Measurements from ENCODE around the gene RPP30. TPM values are rescaled to one million over a fixed set of nuclear protein-coding genes. Genes with fewer than 3 reads are reported as not detected.

Gene RPP30
- total and polyA plus RNA-seq, 4 donors: 11.2 to 22.6 (median 13.0) TPM

GRCh38 chr10:90888387-90888786 lies 16.6 kb downstream of the RPP30 start:
- TF ChIP-seq ZBTB33 (IDR thresholded peaks at IDR 0.05) (no peak), FOXA2 (IDR thresholded peaks at IDR 0.05) (no peak), HNF4A (conservative IDR thresholded peaks at IDR 0.05) (no peak), JUND (IDR thresholded peaks at IDR 0.05) (no peak), HNF4G (IDR thresholded peaks at IDR 0.05) (no peak), YY1 (IDR thresholded peaks at IDR 0.05) (no peak), RAD21 (IDR thresholded peaks at IDR 0.05) (no peak), GABPA (IDR thresholded peaks at IDR 0.05 in 1 of 2, conservative IDR thresholded peaks at IDR 0.05 in 1 of 2) (no peak), FOXA1 (IDR thresholded peaks at IDR 0.05) (no peak), RXRA (IDR thresholded peaks at IDR 0.05) (no peak), SP1 (IDR thresholded peaks at IDR 0.05) (no peak), CTCF (IDR thresholded peaks at IDR 0.05; ENCODE audit: low read depth, low read length, missing input control) (no peak), ATF3 (IDR thresholded peaks at IDR 0.05) (no peak), MAX (IDR thresholded peaks at IDR 0.05) (no peak), EGR1 (IDR thresholded peaks at IDR 0.05; ENCODE audit: low read depth in 2 of 2) (no peak), TAF1 (conservative IDR thresholded peaks at IDR 0.05) (no peak), REST (IDR thresholded peaks at IDR 0.05) (no peak), NR2F2 (IDR thresholded peaks at IDR 0.05) (no peak)
- Histone ChIP-seq H3K4me3 (ENCODE audit: low read depth in 1 of 3, low read length in 3 of 3) (no peak overlapping the region), H3K27me3 (ENCODE audit: control insufficient read depth in 4 of 4, insufficient read depth in 4 of 4, low read length in 3 of 4) (no peaks in the 10 kb centered on the region), H3K9ac (ENCODE audit: low read depth in 1 of 2, low read length in 2 of 2) (no peak overlapping the region), H3K27ac (ENCODE audit: low read depth in 1 of 2, low read length in 2 of 2) (no peak overlapping the region), H3K36me3 (ENCODE audit: control insufficient read depth in 4 of 4, insufficient read depth in 3 of 4, low read depth in 1 of 4, low read length in 3 of 4) (peaks cover 3 to 18% (median 12%) of the 10 kb centered on the region in 4 donors), H3K9me3 (ENCODE audit: control insufficient read depth in 4 of 4, low read length in 3 of 4) (no peaks in the 10 kb centered on the region), H3K4me1 (ENCODE audit: control insufficient read depth in 4 of 4, insufficient read depth in 4 of 4, low read length in 3 of 4) (peaks cover 1 to 24% (median 4%) of the 10 kb centered on the region in 4 donors)
- DNase-seq (ENCODE audit: low spot score): no peak
- WGBS: 82% methylated on average over 6 of the region's 6 CpGs

All from liver (tissue), 9 donors.